ENCODE measurements around the gene CCDC28B.
A peak's percentile ranks its signal among the peaks of the same experiment; 100 is the strongest.

The CCDC28B gene

DNA sequence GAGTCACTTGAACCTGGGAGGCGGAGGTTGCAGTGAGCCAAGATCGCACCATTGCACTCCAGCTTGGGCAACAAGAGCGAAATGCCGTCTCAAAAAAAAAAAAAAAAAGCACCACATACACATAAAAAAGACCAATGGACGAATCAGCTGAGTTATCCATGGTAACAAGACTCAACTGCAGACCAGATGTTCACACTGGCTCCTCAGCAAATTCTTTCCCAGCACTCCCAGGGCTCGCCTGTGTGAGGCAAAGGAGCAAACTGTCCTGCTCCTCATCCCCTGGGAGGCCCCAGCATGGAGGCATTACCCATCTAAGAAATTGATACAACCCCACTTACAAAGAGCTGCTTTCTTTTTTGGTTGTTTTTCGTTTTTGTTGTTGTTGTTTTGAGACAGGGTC is 18.6 kb downstream of the CCDC28B start:
- intact Hi-C loops (cut with DNase I) = loop anchor here (10.0 kb wide), 2 partner anchors 116 to 176 kb away; partner anchors contain the start of genes BSDC1 and MARCKSL1
- DNase-seq = no peak

DNA sequence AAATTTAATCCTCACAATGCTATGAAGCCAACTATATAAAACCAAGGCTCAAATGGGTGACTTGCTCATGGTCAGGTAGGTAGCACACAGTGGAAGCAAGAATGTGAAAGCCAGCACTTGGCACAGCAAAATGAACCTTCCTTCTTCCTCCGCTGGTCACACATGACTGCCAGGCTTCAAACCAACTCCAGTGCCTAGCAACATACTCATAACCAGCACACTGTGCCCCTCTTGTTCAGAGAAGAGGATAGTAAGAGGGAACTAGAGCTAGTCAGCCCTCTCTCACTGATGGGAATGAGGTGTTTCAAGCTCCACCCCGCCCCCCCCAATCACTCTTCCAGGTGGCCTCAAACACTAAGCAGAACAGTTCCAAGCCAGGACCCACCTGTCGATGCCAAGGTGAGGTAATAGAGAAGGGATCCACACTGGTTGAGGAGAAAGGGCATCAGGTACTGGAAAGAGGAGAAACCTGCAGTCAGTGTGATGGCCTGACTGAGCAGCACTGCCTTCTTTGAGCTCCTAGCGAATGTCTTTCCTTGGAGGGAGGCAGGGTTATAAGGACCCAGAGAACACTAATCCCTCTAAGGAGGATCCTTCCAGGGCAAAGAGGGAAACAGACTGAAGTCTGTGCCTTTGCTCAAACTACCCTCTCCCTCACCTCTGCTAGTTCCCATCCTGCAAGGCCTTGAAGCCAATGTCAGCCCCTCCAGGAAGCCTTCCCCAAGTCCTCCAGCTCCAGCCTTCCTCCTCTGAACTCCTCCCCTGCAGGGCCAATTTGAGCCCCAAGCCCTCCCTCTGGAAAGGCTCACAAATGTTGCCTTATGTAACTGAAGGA is 20.6 kb downstream of the CCDC28B start:
- DNase-seq = no peak
- intact Hi-C loops (cut with DNase I) = loop anchor here (5.0 kb wide), 1 partner anchor 71 kb away; the partner anchor contains the start of gene HDAC1

DNA sequence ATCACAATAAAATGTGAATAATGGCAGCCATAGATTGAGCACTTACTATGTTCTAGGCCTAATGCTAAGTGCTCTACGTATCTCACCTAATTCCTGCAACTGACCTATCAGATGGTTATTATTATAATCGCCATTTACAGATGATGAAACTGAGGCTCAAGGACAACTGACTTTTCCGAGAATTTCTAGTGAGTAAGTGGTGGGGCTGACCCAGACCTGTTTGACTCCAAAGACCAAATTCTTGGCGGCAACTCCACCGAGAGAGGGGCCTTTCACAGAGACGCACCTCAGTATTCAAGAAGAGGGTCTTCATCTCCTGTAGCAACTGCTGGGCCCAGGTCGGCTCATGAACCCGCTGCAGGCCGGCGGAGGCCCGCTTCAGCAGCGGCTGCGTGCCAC is 21.2 kb downstream of the CCDC28B start:
- DNase-seq = no peak
- intact Hi-C loops (cut with DNase I) = loop anchor here (5.0 kb wide), 1 partner anchor 71 kb away; the partner anchor contains the start of gene HDAC1

DNA sequence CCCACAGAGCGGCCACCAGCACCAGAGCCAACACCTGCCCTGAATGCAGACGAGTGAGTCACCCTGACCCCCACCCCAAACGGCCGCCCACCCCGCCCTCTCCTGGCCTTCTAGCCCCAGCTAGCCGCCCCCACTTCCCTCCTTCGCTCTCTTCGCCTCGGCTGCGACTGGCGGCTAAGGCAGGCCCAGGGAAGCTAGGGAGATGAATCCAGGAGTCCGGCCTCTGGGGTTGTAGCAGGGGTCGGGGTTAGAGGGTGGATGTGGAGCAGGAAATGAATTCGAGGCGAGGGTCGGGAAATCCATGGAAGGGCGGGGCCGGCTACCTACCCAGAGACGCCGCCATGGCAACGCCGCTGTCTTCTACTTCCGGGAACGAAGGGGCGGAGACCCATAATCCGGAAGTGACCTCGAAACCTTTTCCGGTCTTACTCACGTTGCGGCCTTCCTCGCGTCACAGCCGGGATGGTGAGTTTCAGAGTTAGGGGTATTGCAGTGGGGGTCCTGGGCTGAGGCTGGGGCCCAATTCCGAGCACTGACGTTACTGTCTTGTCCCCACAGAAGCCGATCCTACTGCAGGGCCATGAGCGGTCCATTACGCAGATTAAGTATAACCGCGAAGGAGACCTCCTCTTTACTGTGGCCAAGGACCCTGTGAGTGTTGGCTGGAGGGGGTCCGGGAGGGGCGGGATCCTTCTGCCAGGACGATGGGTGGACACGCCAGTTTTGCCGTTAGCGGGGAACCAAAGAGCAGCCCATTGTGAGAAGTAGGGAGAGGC is 21.8 kb downstream of the CCDC28B start, which contains the start of the genes EIF3I and TMEM234:
Gene EIF3I, plus strand, starts transcription at position 428 of the 776 bp plus-strand sequence. Its CDS starts 35 bp downstream, at position 463.
Gene TMEM234, minus strand, starts transcription at position 374 of the 776 bp plus-strand sequence. Its CDS starts 31 bp downstream, at position 343.
- DNase-seq = peak; percentile 87 to 99 (median 94)
- intact Hi-C loops (cut with DNase I) = loop anchor here (5.0 kb wide), 1 partner anchor 70 kb away; the partner anchor contains the start of gene HDAC1

DNA sequence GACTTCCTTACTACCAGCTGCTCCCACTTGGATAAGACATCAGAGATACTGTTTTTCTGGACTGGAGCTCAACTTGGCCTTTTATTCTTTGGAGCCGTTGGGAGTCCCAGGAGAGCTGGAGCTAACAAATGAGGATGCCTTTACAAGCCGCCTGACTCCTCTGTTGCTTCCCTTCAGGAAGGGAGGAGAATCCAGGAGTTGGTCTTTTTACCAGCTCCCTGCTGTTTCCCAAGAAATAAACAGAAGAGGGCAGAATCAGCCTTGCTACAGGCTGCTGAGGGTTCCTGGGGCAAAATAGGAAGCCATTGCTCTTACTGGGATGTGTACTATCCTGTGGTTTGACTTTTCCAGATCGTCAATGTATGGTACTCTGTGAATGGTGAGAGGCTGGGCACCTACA is 23.3 kb downstream of the CCDC28B start:
- intact Hi-C loops (cut with DNase I) = loop anchor here (5.0 kb wide), 1 partner anchor 69 kb away; the partner anchor contains the start of gene HDAC1

DNA sequence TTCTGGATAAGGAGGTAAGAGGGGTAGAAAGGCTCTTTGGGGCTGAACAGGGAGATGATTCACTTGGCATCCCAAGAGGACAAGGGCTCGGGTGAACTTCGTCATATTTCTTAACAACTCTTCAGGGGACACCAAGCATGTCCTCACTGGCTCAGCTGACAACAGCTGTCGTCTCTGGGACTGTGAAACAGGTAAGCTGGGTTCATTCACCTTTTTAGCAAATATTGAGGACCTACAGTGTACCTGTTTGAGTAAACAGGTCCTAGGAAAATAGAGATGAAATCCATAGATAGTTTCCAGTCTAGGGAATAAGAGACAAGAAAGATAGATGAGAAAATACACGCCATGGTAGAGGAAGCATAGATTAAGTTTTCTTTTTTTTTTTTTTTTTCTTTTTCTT is 23.9 kb downstream of the CCDC28B start:
- intact Hi-C loops (cut with DNase I) = loop anchor here (5.0 kb wide), 1 partner anchor 68 kb away; the partner anchor contains the start of gene HDAC1
- DNase-seq = no peak

More for the DNA sequence above, 23.3 kb downstream of the CCDC28B start:
- no peak for DNase-seq

DNA sequence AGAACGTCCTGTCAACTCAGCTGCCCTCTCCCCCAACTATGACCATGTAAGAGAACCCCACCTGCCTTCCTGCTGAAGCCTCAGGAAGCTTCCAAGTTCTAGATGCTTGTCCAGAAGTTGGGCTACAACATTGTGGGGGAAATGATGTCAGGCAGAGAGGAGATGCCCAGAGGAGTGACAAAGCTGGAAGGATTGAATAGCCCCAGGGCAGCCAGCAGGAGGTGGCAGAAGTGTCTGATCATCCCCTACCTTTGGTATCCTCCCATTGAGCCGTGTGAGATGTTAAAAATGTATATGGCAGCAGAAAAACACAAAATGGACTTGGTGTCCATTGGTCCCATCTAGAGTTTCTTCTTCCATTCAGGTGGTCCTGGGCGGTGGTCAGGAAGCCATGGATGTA is 28.4 kb downstream of the CCDC28B start:
- intact Hi-C loops (cut with DNase I) = no loop called here
- no peak for DNase-seq

DNA sequence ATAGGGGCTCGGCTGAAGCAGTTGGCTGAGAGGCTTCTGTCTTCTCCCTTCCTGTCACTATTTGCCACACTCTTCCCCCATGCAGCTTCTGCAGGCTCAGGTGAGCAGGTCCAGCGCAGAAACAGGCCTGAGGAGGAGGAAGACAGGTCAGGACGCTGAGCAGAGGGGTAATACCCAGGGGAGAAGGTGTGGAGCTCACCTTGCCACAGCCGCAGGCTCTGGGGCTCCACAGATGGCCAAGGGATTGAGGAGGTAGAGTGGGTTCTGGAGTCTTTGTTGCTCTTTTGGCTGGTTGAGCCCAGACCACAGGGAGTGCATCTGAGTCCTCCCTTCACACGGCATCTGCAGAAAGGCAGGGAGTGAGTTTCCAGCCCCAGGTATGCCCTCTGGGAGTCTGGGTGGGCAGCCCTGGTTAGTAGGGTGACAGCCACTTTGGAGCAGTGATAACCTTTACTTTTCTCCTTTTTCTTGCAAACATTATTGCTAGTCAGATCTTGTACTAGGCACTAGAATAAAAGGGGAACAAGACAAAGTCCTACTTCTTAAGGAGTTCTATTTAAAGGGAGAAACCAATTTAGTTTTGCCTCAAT is 31.5 kb downstream of the CCDC28B start:
- no peak for DNase-seq
- intact Hi-C loops (cut with DNase I) = no loop called here

DNA sequence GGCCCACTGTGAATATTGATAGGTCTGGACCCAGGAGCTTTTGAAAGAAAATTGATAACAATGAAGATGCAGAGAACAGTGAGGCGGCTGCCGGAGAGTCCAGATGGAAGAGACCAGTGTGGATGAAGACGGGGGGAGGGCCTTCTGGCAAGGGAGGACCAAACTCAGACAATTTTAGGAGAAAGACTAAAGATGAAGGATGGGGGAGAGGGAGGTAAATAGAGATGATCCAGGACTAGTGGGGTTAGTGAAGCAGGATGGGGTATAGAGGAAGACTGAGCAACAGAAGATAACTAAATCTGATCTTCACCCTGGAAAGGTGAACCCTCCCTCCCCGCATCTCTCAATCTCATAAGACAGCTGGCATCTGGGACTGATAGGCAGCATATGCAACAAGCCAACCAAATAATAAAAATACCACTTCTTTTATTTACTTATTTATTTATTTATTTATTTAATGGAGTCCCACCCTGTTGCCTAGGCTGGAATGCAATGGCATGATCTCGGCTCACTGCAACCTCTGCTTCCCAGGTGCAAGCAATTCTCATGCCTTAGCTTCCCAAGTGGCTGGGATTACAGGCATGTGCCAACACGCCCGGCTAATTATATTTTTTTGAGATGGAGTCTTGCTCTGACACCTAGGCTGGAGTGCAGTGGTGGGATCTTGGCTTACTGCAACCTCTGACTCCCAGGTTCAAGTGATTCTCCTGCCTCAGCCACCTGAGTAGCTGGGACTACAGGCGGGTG is 32.3 kb downstream of the CCDC28B start:
- intact Hi-C loops (cut with DNase I) = no loop called here
- no peak for DNase-seq

DNA sequence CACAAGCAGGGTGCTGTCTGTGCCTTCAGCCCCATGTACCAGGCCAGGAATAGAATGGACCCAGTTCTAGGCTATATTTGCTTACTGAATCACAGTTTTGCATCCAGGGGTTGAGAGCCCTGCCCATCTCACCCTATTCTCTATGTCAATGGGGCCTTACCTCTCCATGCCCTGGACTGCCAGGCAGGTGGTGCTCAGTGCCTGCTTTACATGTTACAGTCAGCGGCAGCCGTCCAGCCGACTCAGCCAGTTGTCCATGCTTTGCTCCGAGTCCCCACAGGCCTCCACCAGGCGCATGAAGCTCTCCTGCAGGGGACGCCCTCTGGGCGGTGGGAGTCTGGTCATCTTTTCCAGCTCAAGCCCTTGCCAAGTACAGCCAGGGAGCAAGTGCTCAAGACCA is 34.4 kb downstream of the CCDC28B start:
- no peak for DNase-seq
- intact Hi-C loops (cut with DNase I) = no loop called here

DNA sequence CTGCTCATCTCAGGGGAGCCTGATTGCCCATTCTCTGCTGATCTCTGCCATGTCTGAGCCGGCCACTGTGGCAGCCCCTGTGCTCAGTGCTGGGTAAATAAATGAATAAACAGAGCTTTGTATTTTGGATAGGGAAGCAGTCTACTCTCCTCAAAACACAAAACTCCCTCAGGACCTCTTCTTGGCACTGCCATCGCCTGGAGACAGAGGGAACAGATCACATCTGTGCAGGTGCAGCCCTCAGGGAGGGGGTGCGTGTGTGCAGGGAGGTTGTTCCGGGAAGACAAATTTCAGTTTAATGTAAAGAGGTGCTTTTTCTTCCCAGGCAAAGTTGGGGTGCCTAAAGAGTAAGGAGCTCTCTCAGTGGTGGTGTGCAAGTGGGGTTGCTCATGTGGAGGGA is 38.9 kb downstream of the CCDC28B start:
- intact Hi-C loops (cut with DNase I) = no loop called here
- DNase-seq = no peak

DNA sequence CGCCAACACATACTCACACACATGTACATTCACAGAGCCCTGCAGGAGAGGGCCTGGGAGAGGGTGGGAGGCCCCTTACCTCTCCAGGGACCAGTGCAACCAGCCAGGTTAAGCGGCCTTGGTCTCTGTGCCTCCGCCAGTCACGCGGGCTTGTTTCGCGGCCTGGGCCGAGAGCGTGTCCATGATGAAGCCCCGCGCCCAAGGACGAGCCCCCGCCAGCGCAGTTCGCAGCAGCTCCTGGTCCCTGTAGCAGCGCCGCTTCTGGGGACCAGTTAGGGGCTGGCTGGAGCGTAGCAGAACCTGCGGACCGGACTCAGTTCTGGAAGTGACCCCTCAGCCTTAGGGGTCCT is 39.4 kb downstream of the CCDC28B start:
- intact Hi-C loops (cut with DNase I) = loop anchor here (5.0 kb wide), 1 partner anchor 93 kb away; no protein-coding TSS in a partner anchor
- DNase-seq = peak in 2 of 10 donors; percentile 11 to 89

DNA sequence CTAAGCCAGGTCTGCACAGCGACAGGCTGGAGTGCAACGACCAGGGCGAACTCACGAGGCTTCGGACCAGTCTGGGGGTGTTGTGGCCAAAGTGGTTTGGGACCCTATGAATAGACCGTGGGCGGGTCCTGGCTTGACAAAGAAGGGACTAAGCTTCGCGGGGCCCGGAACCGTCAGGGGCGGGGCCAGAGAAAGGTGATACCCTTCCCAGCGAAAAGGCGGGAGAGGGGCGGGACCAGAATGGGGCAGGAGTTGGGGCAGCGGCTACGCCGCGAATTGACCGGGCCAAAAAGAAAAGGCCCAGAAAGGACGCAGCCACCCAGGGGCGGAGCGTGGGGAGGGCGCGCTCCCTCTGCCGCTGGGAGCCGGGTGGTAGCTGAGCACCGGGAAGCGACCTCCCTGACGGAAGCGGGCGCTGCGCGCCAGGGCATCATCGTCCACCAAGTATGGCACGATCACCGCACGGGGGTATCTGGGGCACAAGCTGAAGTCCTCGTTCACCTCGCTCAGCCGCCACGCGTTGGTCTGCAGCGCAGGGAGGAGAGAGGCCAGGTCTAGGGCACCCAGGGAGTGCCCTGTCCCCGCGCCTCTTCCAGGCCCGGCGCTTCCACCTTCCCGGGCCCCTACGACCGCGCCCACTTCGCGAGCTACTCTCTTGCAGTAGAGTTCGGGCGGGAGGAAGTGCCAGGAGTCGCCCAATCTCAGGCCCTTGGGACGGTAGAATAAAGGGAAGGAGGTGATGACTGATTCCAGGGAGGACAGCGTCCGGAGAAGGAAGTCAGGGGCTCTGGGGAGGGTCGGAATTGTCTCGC is 40.0 kb downstream of the CCDC28B start:
- intact Hi-C loops (cut with DNase I) = loop anchor here (5.0 kb wide), 1 partner anchor 92 kb away; no protein-coding TSS in a partner anchor

DNA sequence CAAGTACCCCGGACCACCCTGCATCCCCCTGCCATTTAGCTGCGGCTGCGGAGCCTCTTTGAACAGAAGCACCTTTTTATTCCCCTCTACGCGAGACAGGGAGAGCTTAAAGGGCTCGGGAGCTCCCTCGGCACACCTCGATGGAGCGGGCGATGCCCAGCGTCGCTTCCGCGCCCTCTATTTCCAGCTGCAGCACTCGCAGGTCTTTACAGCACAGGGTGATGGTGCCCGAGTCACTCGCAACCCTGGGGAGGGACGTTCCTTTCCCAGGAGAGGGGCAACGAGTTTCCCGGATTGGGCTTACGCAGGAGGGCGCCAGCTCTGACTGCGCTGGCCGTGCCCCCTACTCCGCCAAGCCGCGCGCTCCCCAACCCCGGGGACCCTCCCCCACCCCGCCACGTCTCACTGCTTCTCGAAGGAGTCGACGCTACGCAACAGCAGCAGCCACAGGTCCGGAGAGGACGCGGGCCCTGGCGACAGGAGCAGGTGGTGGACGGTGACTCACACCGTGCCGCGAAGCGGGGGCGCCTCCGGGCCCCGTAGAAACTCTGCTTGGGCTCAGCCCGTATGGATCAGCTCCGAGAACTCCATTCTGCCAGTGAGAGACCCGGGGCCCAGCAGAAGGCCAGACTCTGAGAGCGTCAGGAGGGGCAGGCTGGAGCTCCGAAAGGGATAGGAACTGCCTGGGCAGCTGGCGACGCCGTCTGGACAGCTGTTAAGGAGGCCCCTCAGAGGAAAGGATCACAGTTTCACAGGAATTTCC is 40.8 kb downstream of the CCDC28B start:
- intact Hi-C loops (cut with DNase I) = loop anchor here (5.0 kb wide), 1 partner anchor 91 kb away; no protein-coding TSS in a partner anchor
- peak; percentile 28 to 91 (median 44) for DNase-seq

More for the DNA sequence above, 40.0 kb downstream of the CCDC28B start:
- DNase-seq = peak; percentile 56 to 96 (median 68)

DNA sequence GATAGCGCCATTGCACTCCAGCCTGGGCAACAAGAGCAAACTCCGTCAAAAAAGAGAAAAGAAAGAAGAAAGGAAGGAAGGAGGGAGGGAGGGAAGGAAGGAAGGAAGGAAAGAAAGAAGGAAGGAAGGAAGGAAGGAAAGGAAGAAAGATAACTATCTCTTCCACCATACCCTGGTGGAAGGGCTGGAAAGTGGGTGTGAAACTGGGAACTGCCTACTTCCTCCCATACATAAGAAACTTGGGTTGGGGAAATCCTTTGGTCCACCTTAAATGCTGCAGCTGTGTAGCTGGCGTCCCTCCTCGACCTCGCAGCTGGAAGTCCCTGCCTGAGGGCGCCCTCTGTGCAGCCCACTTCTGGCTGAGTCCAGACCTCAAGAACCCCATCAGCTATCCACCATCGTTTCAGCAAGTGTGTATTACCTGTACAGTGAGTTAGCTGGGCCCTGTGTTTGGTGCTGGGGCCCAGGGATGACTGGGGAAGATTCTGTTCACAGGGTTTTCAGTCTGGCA is 42.0 kb downstream of the CCDC28B start:
- DNase-seq = peak in 7 of 10 donors; percentile 34 to 92 (median 62)
- intact Hi-C loops (cut with DNase I) = loop anchor here (5.0 kb wide), 1 partner anchor 90 kb away; no protein-coding TSS in a partner anchor

DNA sequence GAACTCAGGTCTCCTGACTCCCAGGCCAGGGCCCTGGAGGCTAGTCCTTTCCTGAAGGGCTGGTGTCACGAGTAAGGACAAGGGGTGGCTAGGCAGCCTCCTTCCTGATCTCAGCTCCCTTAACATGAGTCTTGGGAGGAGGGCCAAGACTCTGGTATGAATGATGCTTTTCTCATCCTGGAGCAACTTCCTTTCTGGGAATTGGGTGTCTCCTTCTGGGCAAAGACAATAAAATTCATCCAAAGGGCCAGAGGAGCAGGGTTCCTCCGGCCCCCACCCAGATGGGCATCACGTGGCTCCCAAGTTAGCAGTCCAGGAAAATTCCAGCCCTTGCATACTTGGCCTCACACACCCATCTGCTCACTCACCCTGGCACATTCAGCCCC is 46.5 kb downstream of the CCDC28B start, which contains the start of gene FAM167B:
Gene FAM167B, plus strand, starts transcription at position 335 of the 386 bp plus-strand sequence. CDS start 200 bp downstream, outside the sequence.
- intact Hi-C loops (cut with DNase I) = no loop called here
- DNase-seq = no peak

DNA sequence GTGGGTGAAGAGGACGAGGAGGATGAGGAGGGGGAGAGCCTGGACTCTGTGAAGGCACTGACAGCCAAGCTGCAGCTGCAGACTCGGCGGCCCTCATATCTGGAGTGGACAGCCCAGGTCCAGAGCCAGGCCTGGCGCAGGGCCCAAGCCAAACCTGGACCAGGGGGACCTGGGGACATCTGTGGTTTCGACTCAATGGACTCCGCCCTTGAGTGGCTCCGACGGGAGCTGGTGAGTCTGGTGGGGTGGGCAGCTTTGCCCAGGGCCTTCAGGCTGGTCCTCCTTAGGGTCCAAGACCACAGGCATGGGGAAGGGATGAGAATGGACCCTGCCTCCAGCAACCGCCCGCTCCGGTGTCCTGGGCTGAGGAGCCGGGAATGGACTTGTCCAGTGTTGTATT is 47.1 kb downstream of the CCDC28B start:
- intact Hi-C loops (cut with DNase I) = no loop called here
- DNase-seq = no peak
